Spleen (tissue), 11 donors: ENCODE data around the gene RANBP17. TPM values are rescaled to one million over a fixed set of nuclear protein-coding genes. Genes with fewer than 3 reads are reported as not detected.

Experiments
- DNase-seq: peaks from one replicate; pipeline ENCODE4 v3.0.0-alpha.2; 2020
- H3K27ac ChIP-seq, 8 donors: fragments of 200-600 bp; sonication (generic) in 7 of 8; 1 replicate in 4 of 8; 2 replicates in 4 of 8; pipeline versions ENCODE4 v1.5.0 to v1.8.0; 2016 to 2021; ENCODE audit warnings: inconsistent platforms in 4 of 8, mild to moderate bottlenecking in 4 of 8, moderate library complexity in 1 of 8
- H3K27me3 ChIP-seq, 7 donors: fragments of 200-600 bp; sonication (generic) in 6 of 7; replicated peaks in 1 of 7; 1 replicate in 4 of 7; 2 replicates in 3 of 7; pipeline versions ENCODE4 v1.5.0 to v1.8.0; 2016 to 2021; ENCODE audit warnings: inconsistent platforms in 3 of 7, mild to moderate bottlenecking in 1 of 7
- H3K36me3 ChIP-seq, 6 donors: fragments of 200-600 bp; sonication (generic) in 5 of 6; 1 replicate in 4 of 6; 2 replicates in 2 of 6; pipeline versions ENCODE4 v1.5.0 to v1.8.0; 2016 to 2021; ENCODE audit warnings: inconsistent platforms in 2 of 6
- H3K4me1 ChIP-seq, 6 donors: fragments of 200-600 bp; sonication (generic) in 5 of 6; 1 replicate in 3 of 6; 2 replicates in 3 of 6; pipeline versions ENCODE4 v1.5.0 to v1.8.0; 2016 to 2021; ENCODE audit warnings: inconsistent platforms in 3 of 6
- H3K4me3 ChIP-seq, 8 donors: fragments of 200-600 bp; sonication (generic) in 7 of 8; 1 replicate in 4 of 8; 2 replicates in 4 of 8; pipeline versions ENCODE4 v1.5.0 to v1.8.0; 2016 to 2021; ENCODE audit warnings: inconsistent platforms in 4 of 8, mild to moderate bottlenecking in 4 of 8, moderate library complexity in 2 of 8
- H3K9me3 ChIP-seq, 8 donors: fragments of 200-600 bp; sonication (generic) in 7 of 8; 1 replicate in 4 of 8; 2 replicates in 4 of 8; pipeline versions ENCODE4 v1.5.0 to v1.8.0; 2016 to 2021; ENCODE audit warnings: inconsistent platforms in 4 of 8
- POLR2A ChIP-seq, 3 donors: fragments of 450-650 bp; IDR thresholded peaks; one replicate each; pipeline ENCODE4 v1.5.1; 2017; ENCODE audit warnings: antibody characterized with exemption in 3 of 3, mild to moderate bottlenecking in 1 of 3
- POLR2AphosphoS5 ChIP-seq, 3 donors: sonication (generic); formaldehyde crosslinking; IDR thresholded peaks; one replicate each; pipeline ENCODE4 v1.5.1; 2017; ENCODE audit warnings: antibody characterized with exemption in 3 of 3
- WGBS, 5 donors: extraction: QIAGEN DNeasy Blood & Tissue Kit in 3 of 5; methylation state at CpG; one replicate each; pipeline versions ENCODE4 v1.1.5 to v1.1.7; 2013 to 2018; 5-methylcytosine and 5-hydroxymethylcytosine counted together
- intact Hi-C: fragments of 100-400 bp; cut with DNase I; formaldehyde crosslinking; loops from one replicate; pipeline ENCODE4 v1.15.0; 2023; ENCODE audit warnings: low total_unique reads
- polyA plus RNA-seq, 3 donors: library from polyadenylated mRNA; stranded (reverse); fragments of 200-250 nt; gene quantifications; one replicate each; pipeline ENCODE4 v1.2.1, GENCODE V29; 2013
- total RNA-seq, 7 donors: library from RNA; depleted of rRNA in 3 of 7; stranded (reverse); fragments of >200 nt in 3 of 7; fragmentation: NEBNext Ultra II Directional in 4 of 7; extraction: Animal tissue kit (Norgen Biotek cat#: 25700) in 4 of 7; gene quantifications; one replicate each; pipeline versions ENCODE4 v1.1.0 to v1.2.1, GENCODE V29; 2016 to 2021
- TF ChIP-seq, protein P1 (sequence below), 11 experiments: fragments of 200-600 bp in 7 of 11; fragments of 450-650 bp in 4 of 11; sonication (generic) in 4 of 11; IDR thresholded peaks in 8 of 11; conservative IDR thresholded peaks in 3 of 11; 1 replicate in 7 of 11; 2 replicates in 4 of 11; pipeline versions ENCODE4 v1.4.0 to v1.8.0; 2016 to 2021; ENCODE audit warnings: antibody characterized with exemption in 11 of 11, inconsistent platforms in 4 of 11, mild to moderate bottlenecking in 1 of 11
- donor health status: healthy with polysubstance abuse.
- donor health status: DM: no; HTN: no; CAD: no; lungs with moderate emphysema.
- donor health status: DM: no; HTN: no; CAD: no.
- donor health status: Bipolar disorder and iron deficiency.
- donor health status: healthy.
- donor health status: DM: no; HTN: no; CAD: no.
- donor health status: DM: yes; HTN: yes; CAD: no.

Gene RANBP17
- total and polyA plus RNA-seq, 10 donors, result 0.56 to 6.6 (median 3.4) TPM

DNA sequence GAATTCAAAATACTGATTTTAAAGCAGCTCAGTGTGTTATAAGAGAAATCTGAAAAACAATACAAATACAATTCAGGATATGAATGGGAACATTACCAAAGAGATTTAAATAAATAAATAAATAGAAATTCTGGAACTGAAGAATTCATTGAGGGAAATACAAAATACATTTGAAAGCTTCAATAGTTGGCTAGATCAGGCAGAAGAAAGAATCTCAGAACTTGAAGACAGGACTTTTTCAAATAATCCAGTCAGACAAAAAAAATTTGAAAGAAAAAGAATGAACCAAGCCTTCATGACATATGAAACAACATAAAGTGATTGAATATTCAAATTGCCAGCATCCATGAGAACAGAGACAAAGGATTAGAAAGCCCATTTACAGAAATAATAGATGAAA lies 387.6 kb downstream of the RANBP17 start:
- intact Hi-C loops, result no loop called here
- H3K27me3 ChIP-seq, result no peaks in the 10 kb centered on the region
- no peaks in the 10 kb centered on the region for H3K4me1 ChIP-seq
- TF ChIP-seq, protein P1, sequence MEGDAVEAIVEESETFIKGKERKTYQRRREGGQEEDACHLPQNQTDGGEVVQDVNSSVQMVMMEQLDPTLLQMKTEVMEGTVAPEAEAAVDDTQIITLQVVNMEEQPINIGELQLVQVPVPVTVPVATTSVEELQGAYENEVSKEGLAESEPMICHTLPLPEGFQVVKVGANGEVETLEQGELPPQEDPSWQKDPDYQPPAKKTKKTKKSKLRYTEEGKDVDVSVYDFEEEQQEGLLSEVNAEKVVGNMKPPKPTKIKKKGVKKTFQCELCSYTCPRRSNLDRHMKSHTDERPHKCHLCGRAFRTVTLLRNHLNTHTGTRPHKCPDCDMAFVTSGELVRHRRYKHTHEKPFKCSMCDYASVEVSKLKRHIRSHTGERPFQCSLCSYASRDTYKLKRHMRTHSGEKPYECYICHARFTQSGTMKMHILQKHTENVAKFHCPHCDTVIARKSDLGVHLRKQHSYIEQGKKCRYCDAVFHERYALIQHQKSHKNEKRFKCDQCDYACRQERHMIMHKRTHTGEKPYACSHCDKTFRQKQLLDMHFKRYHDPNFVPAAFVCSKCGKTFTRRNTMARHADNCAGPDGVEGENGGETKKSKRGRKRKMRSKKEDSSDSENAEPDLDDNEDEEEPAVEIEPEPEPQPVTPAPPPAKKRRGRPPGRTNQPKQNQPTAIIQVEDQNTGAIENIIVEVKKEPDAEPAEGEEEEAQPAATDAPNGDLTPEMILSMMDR (IDR thresholded peaks at IDR 0.05 in 8 of 11, conservative IDR thresholded peaks at IDR 0.05 in 3 of 11), result no peak
- no peak for TF ChIP-seq POLR2AphosphoS5 (IDR thresholded peaks at IDR 0.05)
- no peak for TF ChIP-seq POLR2A (IDR thresholded peaks at IDR 0.05)
- no peak overlapping the region for H3K27ac ChIP-seq
- peaks cover 0 to 43% (median 23%) of the 10 kb centered on the region in 8 donors for H3K9me3 ChIP-seq
- no peaks in the 10 kb centered on the region for H3K36me3 ChIP-seq
- no peak overlapping the region for H3K4me3 ChIP-seq
- no peak for DNase-seq

DNA sequence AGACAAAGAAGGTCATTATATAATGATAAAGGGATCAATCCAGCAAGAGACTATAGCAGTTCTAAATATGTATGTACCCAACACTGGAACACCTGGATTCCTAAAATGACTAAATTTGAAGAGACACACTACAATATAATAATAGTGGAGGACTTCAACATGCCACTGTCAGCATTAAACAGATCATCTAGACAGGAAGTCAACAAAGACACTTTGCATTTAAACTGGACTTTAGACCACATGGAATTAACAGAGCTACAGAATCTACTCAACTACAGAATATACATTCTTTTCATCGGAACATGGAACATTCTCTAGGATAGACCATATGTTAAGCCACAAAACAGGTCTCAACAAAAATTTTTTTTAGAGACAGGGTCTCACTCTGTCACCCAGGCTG lies 388.9 kb downstream of the RANBP17 start:
- no peak for TF ChIP-seq POLR2A (IDR thresholded peaks at IDR 0.05)
- H3K4me3 ChIP-seq, result no peak overlapping the region
- intact Hi-C loops, result no loop called here
- H3K36me3 ChIP-seq, result no peaks in the 10 kb centered on the region
- H3K9me3 ChIP-seq, result peaks cover 0 to 36% (median 23%) of the 10 kb centered on the region in 8 donors
- DNase-seq, result no peak
- H3K4me1 ChIP-seq, result no peaks in the 10 kb centered on the region
- 89 to 97% (median 94%) methylated on average over 1 of the region's 1 CpG for WGBS, 5 donors
- no peak overlapping the region for H3K27ac ChIP-seq
- H3K27me3 ChIP-seq, result no peaks in the 10 kb centered on the region

DNA sequence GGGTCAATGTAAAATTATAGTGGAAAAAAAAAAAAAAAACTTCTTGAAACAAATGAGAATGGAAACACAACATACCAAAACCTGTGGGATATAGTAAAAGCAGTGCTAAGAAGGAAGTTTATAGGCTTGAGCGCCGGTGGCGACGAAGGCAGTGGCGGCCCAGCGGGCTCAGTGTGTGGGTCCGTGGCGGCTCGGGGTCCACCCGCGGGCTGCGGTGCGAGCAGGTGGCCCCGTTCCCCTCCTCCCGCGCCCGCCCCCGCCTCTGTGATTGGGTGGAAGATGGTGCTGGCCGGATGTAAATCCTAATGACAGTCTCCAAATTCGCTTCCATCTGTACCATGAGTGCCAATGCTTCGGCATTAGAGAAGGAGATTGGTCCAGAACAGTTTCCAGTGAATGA lies 389.7 kb downstream of the RANBP17 start:
- no peaks in the 10 kb centered on the region for H3K4me1 ChIP-seq
- H3K9me3 ChIP-seq, result peaks cover 0 to 36% (median 23%) of the 10 kb centered on the region in 8 donors
- H3K36me3 ChIP-seq, result no peaks in the 10 kb centered on the region
- intact Hi-C loops, result no loop called here
- DNase-seq, result no peak
- H3K4me3 ChIP-seq, result no peak overlapping the region
- TF ChIP-seq POLR2A (IDR thresholded peaks at IDR 0.05), result no peak
- TF ChIP-seq POLR2AphosphoS5 (IDR thresholded peaks at IDR 0.05), result no peak
- TF ChIP-seq, protein P1 (IDR thresholded peaks at IDR 0.05 in 8 of 11, conservative IDR thresholded peaks at IDR 0.05 in 3 of 11), result no peak
- H3K27me3 ChIP-seq, result no peaks in the 10 kb centered on the region
- WGBS, 5 donors, result 91 to 97% (median 96%) methylated on average over 21 of the region's 21 CpGs
- H3K27ac ChIP-seq, result no peak overlapping the region

DNA sequence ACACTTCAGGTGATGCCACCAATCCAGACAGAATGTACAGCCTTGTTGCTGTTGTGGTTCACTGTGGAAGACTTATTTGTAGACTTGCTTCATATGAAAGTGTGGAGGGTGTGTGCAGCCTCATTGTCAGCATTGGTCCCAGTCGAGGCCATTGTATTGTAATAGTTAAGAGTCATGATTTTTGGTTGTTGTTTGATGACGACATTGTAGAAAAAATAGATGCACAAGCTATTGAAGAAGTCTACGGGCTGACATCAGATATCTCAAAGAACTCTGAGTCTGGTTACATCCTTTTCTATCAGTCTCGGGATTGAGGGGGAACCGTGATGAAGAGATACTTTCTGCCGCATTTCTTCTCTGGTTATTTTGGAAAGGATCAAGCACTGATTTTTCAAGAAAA lies 390.9 kb downstream of the RANBP17 start:
- WGBS, 5 donors, result 92 to 98% (median 94%) methylated on average over 6 of the region's 6 CpGs
- Histone ChIP-seq H3K4me1 (no peaks in the 10 kb centered on the region), H3K27me3 (no peaks in the 10 kb centered on the region), H3K4me3 (no peak overlapping the region), H3K9me3 (peaks cover 0 to 36% (median 23%) of the 10 kb centered on the region in 8 donors), H3K27ac (no peak overlapping the region), H3K36me3 (no peaks in the 10 kb centered on the region)
- intact Hi-C loops, result no loop called here
- no peak for TF ChIP-seq POLR2A (IDR thresholded peaks at IDR 0.05)
- TF ChIP-seq, protein P1 (IDR thresholded peaks at IDR 0.05 in 8 of 11, conservative IDR thresholded peaks at IDR 0.05 in 3 of 11), result no peak
- TF ChIP-seq POLR2AphosphoS5 (IDR thresholded peaks at IDR 0.05), result no peak
- no peak for DNase-seq
